Aorta (tissue), 5 donors: Measurements from ENCODE around the gene GTF2IRD1. TPM values are rescaled to one million over a fixed set of nuclear protein-coding genes. Genes with fewer than 3 reads are reported as not detected.
A peak's percentile ranks its signal among the peaks of the same experiment; 100 is the strongest.

Experiments used
- ATAC-seq: fragments of 200-7000 bp; cut with Tn5 transposase; one replicate; pipeline ENCODE4 v1.9.1; 2022; ENCODE audit warnings: moderate library complexity; ENCODE audit not compliant: low FRiP score
- DNase-seq, 2 donors: peaks; one replicate each; pipeline ENCODE4 v3.0.0-alpha.2; 2020
- H3K27ac ChIP-seq, 2 donors: one replicate each; pipeline ENCODE4 v1.5.1; 2013; ENCODE audit warnings: low read length in 2 of 2, mild to moderate bottlenecking in 2 of 2, moderate library complexity in 2 of 2, control low read depth in 1 of 2, inconsistent platforms in 1 of 2, low read depth in 1 of 2
- H3K27me3 ChIP-seq, 2 donors: one replicate each; pipeline ENCODE4 v1.6.1; 2013; ENCODE audit warnings: control low read depth in 1 of 2, low read length in 1 of 2, mild to moderate bottlenecking in 1 of 2, moderate library complexity in 1 of 2; ENCODE audit not compliant: insufficient read depth in 2 of 2, control insufficient read depth in 1 of 2
- H3K36me3 ChIP-seq, 2 donors: one replicate each; pipeline ENCODE4 v1.6.1; 2013; ENCODE audit warnings: control low read depth in 1 of 2, low read length in 1 of 2, mild to moderate bottlenecking in 1 of 2; ENCODE audit not compliant: insufficient read depth in 2 of 2, control insufficient read depth in 1 of 2
- H3K4me1 ChIP-seq, 2 donors: one replicate each; pipeline ENCODE4 v1.6.1; 2013; ENCODE audit warnings: low read length in 2 of 2, control low read depth in 1 of 2, mild to moderate bottlenecking in 1 of 2, moderate library complexity in 1 of 2; ENCODE audit not compliant: insufficient read depth in 2 of 2, control insufficient read depth in 1 of 2
- H3K4me3 ChIP-seq, 2 donors: one replicate each; pipeline ENCODE4 v1.5.1; 2013; ENCODE audit warnings: low read length in 2 of 2, control low read depth in 1 of 2, mild to moderate bottlenecking in 1 of 2
- H3K9me3 ChIP-seq: one replicate; pipeline ENCODE4 v1.6.1; 2013; ENCODE audit warnings: mild to moderate bottlenecking, low read length; ENCODE audit not compliant: control insufficient read depth
- WGBS, 2 donors: extraction: QIAGEN DNeasy Blood & Tissue Kit; methylation state at CpG; one replicate each; pipeline ENCODE4 v1.1.7; 2013; 5-methylcytosine and 5-hydroxymethylcytosine counted together
- intact Hi-C, 2 donors: fragments of 100-400 bp; cut with DNase I; formaldehyde crosslinking; loops; one replicate each; pipeline versions ENCODE4 v1.14.2 to v1.15.0; 2022
- polyA plus RNA-seq, 2 donors: library from polyadenylated mRNA; stranded (reverse); fragments of 200-250 nt; gene quantifications; one replicate each; pipeline ENCODE4 v1.2.3, GENCODE V29; 2013
- total RNA-seq, 2 donors: library from RNA; stranded (reverse); fragmentation: NEBNext Ultra II Directional; extraction: Animal tissue kit (Norgen Biotek cat#: 25700); gene quantifications; one replicate each; pipeline ENCODE4 v1.2.1, GENCODE V29; 2021
- donor health status: healthy with polysubstance abuse.
- donor health status: Bipolar disorder and iron deficiency.
- donor health status: DM: no; HTN: no; CAD: no.
- donor health status: DM: no; HTN: no; CAD: no.
- donor health status: DM: yes; HTN: yes; CAD: no.

The GTF2IRD1 gene
- total and polyA plus RNA-seq, 4 donors, result 4.3 to 11.5 (median 7.5) TPM

DNA sequence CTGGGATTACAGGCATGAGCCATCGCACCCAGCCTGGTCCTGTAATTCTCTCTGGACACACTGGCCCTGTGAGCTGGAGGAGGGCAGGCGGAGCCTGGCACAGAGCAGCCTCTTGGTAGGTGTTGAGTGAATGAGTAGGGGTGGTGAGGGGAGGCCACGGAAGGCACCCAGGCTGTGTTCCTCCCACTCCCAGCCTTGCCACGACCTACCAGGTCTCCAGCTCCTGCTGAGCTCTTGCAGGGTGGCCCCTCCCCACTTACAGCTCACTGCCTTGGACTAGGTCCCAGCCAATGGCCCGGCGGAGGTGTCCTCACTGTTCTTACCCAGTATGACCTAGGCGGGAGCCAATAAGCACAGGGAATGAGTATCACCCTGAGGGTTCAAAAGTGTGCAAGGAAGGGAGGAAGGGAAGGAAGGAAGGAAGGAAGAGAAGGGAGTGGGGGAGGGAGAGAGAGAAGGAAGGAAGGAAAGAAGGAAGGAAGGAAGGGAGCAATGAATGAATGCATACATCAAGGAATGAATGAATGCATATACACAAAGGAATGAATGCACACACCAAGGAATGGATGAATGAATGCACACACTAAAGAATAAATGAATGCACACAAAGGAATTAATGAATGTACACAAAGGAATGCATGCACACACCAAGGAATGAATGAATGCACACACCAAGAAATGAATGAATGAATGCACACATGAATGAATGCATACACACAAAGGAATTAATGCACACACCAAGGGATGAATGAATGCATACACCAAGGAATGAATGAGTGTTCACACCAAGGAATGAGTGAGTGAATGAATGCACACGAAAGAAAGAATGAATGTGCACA is 45.5 kb downstream of the GTF2IRD1 start:
- ATAC-seq, result no peak
- H3K4me1 ChIP-seq, result no peaks in the 10 kb centered on the region

DNA sequence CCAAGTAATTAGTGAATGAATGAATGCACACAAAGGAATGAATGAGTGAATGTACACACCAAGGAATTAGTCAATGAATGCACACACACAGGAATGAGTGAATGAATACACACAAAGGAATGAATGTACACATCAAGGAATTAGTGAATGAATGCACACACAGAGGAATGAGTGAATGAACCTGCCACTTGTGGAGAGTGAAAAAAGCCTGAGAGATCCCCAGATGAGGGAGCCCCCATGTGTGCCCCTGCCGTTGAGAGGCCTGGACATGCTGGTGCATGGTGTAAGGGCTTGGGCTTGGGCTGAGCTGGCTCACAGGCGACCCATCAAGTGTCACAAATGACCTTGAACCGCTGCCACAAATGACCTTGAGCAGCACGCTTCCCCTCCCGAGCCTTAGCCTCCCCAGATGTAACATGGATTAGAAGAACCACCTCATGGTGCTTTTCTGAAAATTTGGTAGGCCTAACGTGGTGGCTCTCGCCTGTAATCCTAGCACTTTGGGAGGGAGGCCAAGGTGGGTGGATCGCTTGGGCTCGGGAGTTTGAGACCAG is 46.2 kb downstream of the GTF2IRD1 start:
- WGBS, 2 donors, result 87 to 89% methylated on average over 9 of the region's 9 CpGs
- Histone ChIP-seq H3K4me3 (no peak overlapping the region), H3K27me3 (no peaks in the 10 kb centered on the region), H3K9me3 (no peaks in the 10 kb centered on the region), H3K4me1 (no peaks in the 10 kb centered on the region), H3K27ac (no peak overlapping the region), H3K36me3 (no peaks in the 10 kb centered on the region)
- intact Hi-C loops, result loop anchor here in 1 of 2 donors (10.0 kb wide), 1 partner anchor 45 kb away; the partner anchor contains the start of gene GTF2IRD1
- DNase-seq (no peak), ATAC-seq (no peak)

More for the DNA sequence above, 45.5 kb downstream of the GTF2IRD1 start:
- H3K9me3 ChIP-seq, result no peaks in the 10 kb centered on the region
- DNase-seq, result no peak
- WGBS, 2 donors, result 86 to 87% methylated on average over 8 of the region's 8 CpGs
- H3K27me3 ChIP-seq, result no peaks in the 10 kb centered on the region
- no peak overlapping the region for H3K27ac ChIP-seq
- intact Hi-C loops, result no loop called here
- H3K4me3 ChIP-seq, result no peak overlapping the region
- H3K36me3 ChIP-seq, result no peaks in the 10 kb centered on the region

DNA sequence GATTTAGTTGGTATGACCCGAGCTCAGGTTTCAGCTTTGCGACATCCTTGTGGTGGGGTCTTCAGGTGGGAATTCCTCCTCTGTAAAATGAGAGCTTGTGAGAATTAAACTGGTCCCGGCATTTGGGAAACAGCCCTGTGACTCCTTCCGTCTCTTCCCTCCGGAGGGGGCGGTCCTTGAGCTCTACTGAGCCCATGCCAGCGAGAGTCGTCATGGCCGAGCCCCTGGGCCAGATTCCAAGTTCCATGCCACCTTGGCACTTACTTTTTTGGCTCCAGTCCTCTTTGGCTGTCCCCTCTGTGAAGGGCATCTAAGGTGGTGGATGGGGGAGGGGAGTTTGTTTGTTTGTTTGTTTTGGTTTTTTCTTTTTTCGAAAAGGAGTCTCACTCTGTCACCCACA is 47.6 kb downstream of the GTF2IRD1 start:
- no peaks in the 10 kb centered on the region for H3K36me3 ChIP-seq
- no peaks in the 10 kb centered on the region for H3K4me1 ChIP-seq
- DNase-seq, result peak in 1 of 2 donors; percentile 88
- H3K27ac ChIP-seq, result no peak overlapping the region
- no peaks in the 10 kb centered on the region for H3K9me3 ChIP-seq
- intact Hi-C loops, result loop anchor here in 1 of 2 donors (10.0 kb wide), 1 partner anchor 46 kb away; the partner anchor contains the start of gene GTF2IRD1
- ATAC-seq, result peak; percentile 50
- H3K27me3 ChIP-seq, result no peaks in the 10 kb centered on the region
- no peak overlapping the region for H3K4me3 ChIP-seq
- 21 to 28% methylated on average over 10 of the region's 10 CpGs for WGBS, 2 donors

DNA sequence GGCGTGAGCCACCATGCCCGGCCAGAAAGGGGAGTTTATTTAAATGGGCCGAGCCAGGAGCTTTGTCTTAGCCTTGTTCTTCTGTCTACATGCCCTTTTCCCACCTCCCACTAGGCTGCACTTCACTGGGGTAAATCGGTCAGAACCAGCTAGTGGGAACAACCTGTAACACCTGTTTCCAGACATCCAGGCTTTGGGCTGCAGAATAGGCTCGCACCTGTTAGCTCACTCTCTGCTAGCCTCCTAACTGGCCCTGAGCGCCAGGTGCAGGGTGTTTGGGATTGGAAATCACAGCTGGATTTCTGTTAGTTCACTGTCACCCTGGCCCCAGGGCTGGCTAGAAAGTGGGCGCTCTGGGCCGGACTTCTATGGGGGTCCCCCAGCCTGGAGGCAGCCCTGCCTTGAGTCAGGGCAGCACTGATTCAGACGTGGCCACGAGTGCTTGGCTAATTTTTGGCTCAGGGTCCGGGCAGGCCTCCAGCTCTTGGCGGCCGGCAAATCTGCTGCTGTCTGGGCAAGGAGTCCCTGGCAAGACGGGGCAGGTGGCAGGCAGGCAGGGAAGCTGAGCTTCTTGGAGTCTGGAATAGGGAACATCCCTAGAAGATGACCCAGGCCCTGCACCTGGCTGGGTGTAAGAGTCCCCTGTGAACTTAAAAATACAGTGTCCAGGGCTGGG is 48.6 kb downstream of the GTF2IRD1 start:
- Histone ChIP-seq H3K36me3 (no peaks in the 10 kb centered on the region), H3K27ac (no peak overlapping the region), H3K4me1 (no peaks in the 10 kb centered on the region), H3K4me3 (no peak overlapping the region), H3K27me3 (no peaks in the 10 kb centered on the region), H3K9me3 (no peaks in the 10 kb centered on the region)
- intact Hi-C loops, result loop anchor here in 1 of 2 donors (10.0 kb wide), 1 partner anchor 48 kb away; the partner anchor contains the start of gene GTF2IRD1
- 33 to 34% methylated on average over 14 of the region's 14 CpGs for WGBS, 2 donors
- DNase-seq, result peak; percentile 66 to 89
- peak; percentile 40 for ATAC-seq

DNA sequence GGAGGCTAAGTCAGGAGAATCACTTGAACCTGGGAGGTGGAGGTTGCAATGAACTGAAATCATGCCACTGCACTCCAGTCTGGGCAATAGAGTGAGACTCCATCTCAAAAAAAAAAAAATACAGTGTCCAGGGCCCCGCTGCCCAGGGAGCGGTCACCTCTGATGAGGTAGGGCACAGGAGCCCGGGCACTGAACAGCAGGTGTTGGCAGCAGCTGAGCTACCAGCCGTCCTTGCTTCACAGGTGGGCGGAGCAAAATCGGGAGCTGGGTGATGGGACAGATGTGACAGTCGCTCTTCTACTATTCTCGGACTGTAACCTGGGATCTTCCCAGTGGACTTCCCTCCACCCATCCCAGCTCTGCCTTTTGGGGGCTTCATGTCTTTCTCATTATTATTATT is 49.4 kb downstream of the GTF2IRD1 start:
- no peak overlapping the region for H3K27ac ChIP-seq
- H3K9me3 ChIP-seq, result no peaks in the 10 kb centered on the region
- WGBS, 2 donors, result 92 to 94% methylated on average over 8 of the region's 8 CpGs
- no peaks in the 10 kb centered on the region for H3K4me1 ChIP-seq
- no peaks in the 10 kb centered on the region for H3K36me3 ChIP-seq
- H3K4me3 ChIP-seq, result no peak overlapping the region
- intact Hi-C loops, result loop anchor here in 1 of 2 donors (10.0 kb wide), 1 partner anchor 48 kb away; the partner anchor contains the start of gene GTF2IRD1
- no peaks in the 10 kb centered on the region for H3K27me3 ChIP-seq
- no peak for DNase-seq
- ATAC-seq, result no peak

DNA sequence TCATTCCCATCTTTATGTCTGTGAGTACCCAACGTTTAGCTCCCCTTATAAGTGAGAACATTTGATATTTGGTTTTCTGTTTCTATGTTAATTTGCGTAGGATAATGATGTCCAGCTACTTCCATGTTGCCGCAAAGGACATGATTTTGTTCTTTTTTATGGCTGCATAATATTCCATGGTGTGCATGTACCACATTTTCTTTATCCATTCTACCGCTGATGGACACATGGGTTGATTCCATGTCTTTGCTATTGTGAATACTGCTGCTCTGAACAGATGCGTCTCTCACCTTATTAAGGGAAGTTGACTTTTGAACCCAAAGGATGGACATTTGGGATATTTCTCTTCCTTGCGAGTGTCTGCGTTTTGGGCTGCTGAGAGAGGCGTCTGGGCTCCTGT is 50.2 kb downstream of the GTF2IRD1 start:
- no peak for DNase-seq
- no peaks in the 10 kb centered on the region for H3K4me1 ChIP-seq
- no peak overlapping the region for H3K27ac ChIP-seq
- intact Hi-C loops, result loop anchor here in 1 of 2 donors (10.0 kb wide), 1 partner anchor 49 kb away; the partner anchor contains the start of gene GTF2IRD1
- no peaks in the 10 kb centered on the region for H3K36me3 ChIP-seq
- no peak overlapping the region for H3K4me3 ChIP-seq
- no peaks in the 10 kb centered on the region for H3K27me3 ChIP-seq
- H3K9me3 ChIP-seq, result no peaks in the 10 kb centered on the region
- no peak for ATAC-seq
- WGBS, 2 donors, result 98 to 99% methylated on average over 8 of the region's 8 CpGs

DNA sequence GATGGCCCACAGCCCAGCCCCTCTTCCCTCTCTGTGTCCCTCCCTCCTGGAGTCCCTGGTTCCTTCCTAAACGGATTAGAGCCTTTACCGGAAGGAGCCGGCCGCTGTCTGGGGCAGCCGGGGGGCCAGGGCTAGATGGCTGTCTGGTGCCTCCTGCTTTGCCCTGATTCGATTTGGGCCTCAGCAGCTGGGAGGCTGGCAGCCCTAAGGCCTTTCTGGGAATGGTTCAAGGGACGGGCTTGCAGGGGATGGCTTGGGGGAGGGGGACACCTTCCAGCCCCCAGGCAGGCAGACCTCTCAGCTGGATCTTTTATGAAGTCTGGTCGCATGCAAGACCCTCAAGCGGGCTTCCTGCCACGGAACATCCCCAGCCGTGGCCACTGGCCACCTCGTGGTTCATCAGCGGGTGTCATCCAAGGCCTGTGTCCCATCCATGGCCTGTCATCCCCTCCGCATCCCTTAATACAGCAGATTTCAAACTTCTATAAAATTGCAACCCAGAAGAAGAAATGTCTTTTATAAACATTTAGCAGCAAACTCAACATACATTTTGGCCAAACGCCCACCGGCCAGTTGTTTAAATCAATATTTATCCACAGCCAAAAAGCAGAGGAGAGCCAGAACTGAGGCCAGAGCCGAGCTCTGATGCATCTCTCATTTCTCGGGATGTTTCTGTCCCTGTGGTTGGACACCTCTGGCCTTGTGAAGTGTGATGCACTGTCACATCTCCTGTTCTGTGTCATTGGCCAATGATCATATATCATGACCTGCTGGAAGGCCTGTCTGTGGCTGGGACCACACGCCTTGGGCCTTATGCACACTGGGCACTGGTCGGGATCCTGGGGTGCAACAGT is 52.0 kb downstream of the GTF2IRD1 start:
- DNase-seq (no peak), ATAC-seq (no peak)
- 85 to 87% methylated on average over 20 of the region's 20 CpGs for WGBS, 2 donors
- Histone ChIP-seq H3K36me3 (no peaks in the 10 kb centered on the region), H3K4me3 (no peak overlapping the region), H3K27me3 (no peaks in the 10 kb centered on the region), H3K4me1 (no peaks in the 10 kb centered on the region), H3K27ac (no peak overlapping the region), H3K9me3 (no peaks in the 10 kb centered on the region)
- intact Hi-C loops, result loop anchor here in 1 of 2 donors (10.0 kb wide), 1 partner anchor 51 kb away; the partner anchor contains the start of gene GTF2IRD1

DNA sequence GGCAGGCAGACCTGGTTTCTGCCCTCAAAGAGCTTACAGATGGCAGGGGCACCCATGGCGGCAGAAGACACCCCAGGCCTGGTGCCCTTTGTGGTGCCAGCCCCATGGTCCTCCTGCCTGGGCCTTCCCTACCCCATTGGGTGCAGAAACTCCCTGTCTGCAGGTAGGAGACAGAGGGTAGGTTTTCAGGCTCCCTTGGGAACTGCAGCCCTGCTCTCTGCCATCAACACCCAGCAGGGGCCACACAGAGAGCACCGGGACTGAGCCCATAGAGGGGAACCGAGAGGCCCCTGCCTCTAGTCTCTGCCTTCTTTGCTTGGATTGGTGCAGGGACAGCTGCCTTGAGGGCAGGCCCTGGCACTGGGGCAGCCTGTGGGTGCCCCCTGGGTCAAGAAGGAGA is 52.6 kb downstream of the GTF2IRD1 start:
- H3K27ac ChIP-seq, result no peak overlapping the region
- no peak for DNase-seq
- 95 to 96% methylated on average over 3 of the region's 3 CpGs for WGBS, 2 donors
- H3K36me3 ChIP-seq, result no peaks in the 10 kb centered on the region
- no peak overlapping the region for H3K4me3 ChIP-seq
- ATAC-seq, result no peak
- intact Hi-C loops, result loop anchor here in 1 of 2 donors (10.0 kb wide), 1 partner anchor 52 kb away; the partner anchor contains the start of gene GTF2IRD1
- no peaks in the 10 kb centered on the region for H3K4me1 ChIP-seq
- no peaks in the 10 kb centered on the region for H3K27me3 ChIP-seq
- no peaks in the 10 kb centered on the region for H3K9me3 ChIP-seq
